GM23338 (cell line): ENCODE data around the gene RAB11FIP4. TPM values are rescaled to one million over a fixed set of nuclear protein-coding genes. Genes with fewer than 3 reads are reported as not detected.

Experiments used
- ATAC-seq: fragments of 200-7000 bp; cut with Tn5 transposase; 3 replicates; pipeline ENCODE4 v1.9.1; 2020
- DNase-seq: peaks from one replicate; pipeline ENCODE4 v3.0.0-alpha.2; 2015; ENCODE audit warnings: low spot score
- H2AFZ ChIP-seq: fragments of 200-600 bp; sonication (generic); 2 replicates; pipeline ENCODE4 v1.8.0; 2016; ENCODE audit warnings: antibody characterized with exemption, mild to moderate bottlenecking, moderate library complexity
- H3F3A ChIP-seq: fragments of 200-600 bp; sonication (generic); replicated peaks from 2 replicates; pipeline ENCODE4 v1.8.0; 2017; ENCODE audit warnings: antibody characterized with exemption, mixed run types, low read depth
- H3K27ac ChIP-seq: fragments of 200-600 bp; sonication (generic); 2 replicates; pipeline ENCODE4 v1.6.1; 2016; ENCODE audit warnings: low read depth
- H3K27me3 ChIP-seq: fragments of 200-600 bp; sonication (generic); 2 replicates; pipeline ENCODE4 v1.8.0; 2016; ENCODE audit warnings: mild to moderate bottlenecking, mixed run types, moderate library complexity; ENCODE audit not compliant: insufficient read depth
- H3K36me3 ChIP-seq: fragments of 200-600 bp; sonication (generic); 2 replicates; pipeline ENCODE4 v1.8.0; 2016; ENCODE audit warnings: mild to moderate bottlenecking; ENCODE audit not compliant: insufficient read depth
- H3K4me1 ChIP-seq: fragments of 200-600 bp; sonication (generic); 2 replicates; pipeline ENCODE4 v1.8.0; 2016; ENCODE audit warnings: mild to moderate bottlenecking, moderate library complexity; ENCODE audit not compliant: insufficient read depth
- H3K4me2 ChIP-seq: fragments of 200-600 bp; sonication (generic); 2 replicates; pipeline ENCODE4 v1.7.1; 2017; ENCODE audit warnings: mixed run types
- H3K4me3 ChIP-seq: fragments of 200-600 bp; sonication (generic); 2 replicates; pipeline ENCODE4 v1.6.1; 2016; ENCODE audit warnings: mixed run types
- H3K79me2 ChIP-seq: fragments of 200-600 bp; sonication (generic); replicated peaks from 2 replicates; pipeline ENCODE4 v1.8.0; 2017; ENCODE audit warnings: mild to moderate bottlenecking; ENCODE audit not compliant: insufficient read depth
- H3K9me2 ChIP-seq: fragments of 200-600 bp; sonication (generic); 2 replicates; pipeline ENCODE4 v1.8.0; 2017; ENCODE audit not compliant: insufficient read depth
- H4K20me1 ChIP-seq: fragments of 200-600 bp; sonication (generic); replicated peaks from 2 replicates; pipeline ENCODE4 v1.8.0; 2017; ENCODE audit warnings: mild to moderate bottlenecking; ENCODE audit not compliant: insufficient read depth
- H3K27ac Mint-ChIP-seq: 2 replicates; pipeline ENCODE4 v1.8.0; 2020; ENCODE audit warnings: inconsistent platforms, mild to moderate bottlenecking, moderate library complexity, mixed read lengths
- H3K27me3 Mint-ChIP-seq: 3 replicates; pipeline ENCODE4 v1.8.0; 2022; ENCODE audit warnings: low read depth, mild to moderate bottlenecking, moderate library complexity, mixed read lengths, inconsistent platforms; ENCODE audit not compliant: insufficient read depth, poor library complexity
- H3K36me3 Mint-ChIP-seq: 3 replicates; pipeline ENCODE4 v1.8.0; 2021; ENCODE audit warnings: low read depth, mild to moderate bottlenecking, inconsistent platforms, moderate library complexity, mixed read lengths
- H3K4me1 Mint-ChIP-seq: 3 replicates; pipeline ENCODE4 v1.8.0; 2020; ENCODE audit warnings: mild to moderate bottlenecking, inconsistent platforms, mixed read lengths
- H3K4me3 Mint-ChIP-seq: 3 replicates; pipeline ENCODE4 v1.8.0; 2021; ENCODE audit warnings: moderate library complexity, mild to moderate bottlenecking, inconsistent platforms, mixed read lengths
- H3K9me3 Mint-ChIP-seq: 3 replicates; pipeline ENCODE4 v1.8.0; 2020; ENCODE audit warnings: moderate library complexity, mild to moderate bottlenecking, inconsistent platforms, mixed read lengths
- EZH2 ChIP-seq: fragments of 200-600 bp; sonication (generic); IDR thresholded peaks from one replicate; pipeline ENCODE4 v1.8.0; 2017; ENCODE audit warnings: antibody characterized with exemption, mild to moderate bottlenecking, low read depth; ENCODE audit not compliant: unreplicated experiment
- EZH2phosphoT487 ChIP-seq: fragments of 200-600 bp; sonication (generic); IDR thresholded peaks from one replicate; pipeline ENCODE4 v1.8.1; 2018; ENCODE audit warnings: antibody characterized with exemption; ENCODE audit not compliant: unreplicated experiment
- JUNB ChIP-seq: IDR thresholded peaks from one replicate; pipeline ENCODE4 v1.6.1; 2016; ENCODE audit warnings: antibody characterized with exemption; ENCODE audit not compliant: unreplicated experiment
- NANOG ChIP-seq: IDR thresholded peaks from 2 replicates; pipeline ENCODE4 v1.6.1; 2016; ENCODE audit warnings: antibody characterized with exemption, borderline replicate concordance
- STAT1 ChIP-seq: IDR thresholded peaks from one replicate; pipeline ENCODE4 v1.6.1; 2016; ENCODE audit warnings: antibody characterized with exemption; ENCODE audit not compliant: unreplicated experiment
- polyA plus RNA-seq: library from polyadenylated mRNA; unstranded; fragments of >200 nt; fragmentation: Nextera tagmentation; extraction: Ambion mirVana; gene quantifications from 2 replicates; pipeline ENCODE4 v1.2.1, GENCODE V29; 2016
- total RNA-seq: library from RNA; depleted of rRNA; stranded (reverse); fragments of >200 nt; shearing (Covaris generic); gene quantifications from 2 replicates; pipeline ENCODE4 v1.2.3, GENCODE V29; 2014
- TF ChIP-seq, protein P1 (sequence below), 2 experiments: fragments of 200-600 bp in 1 of 2; sonication (generic) in 1 of 2; conservative IDR thresholded peaks; 2 replicates each; pipeline versions ENCODE4 v1.5.1 to v1.6.1; 2016 to 2017; ENCODE audit warnings: antibody characterized with exemption in 2 of 2, low read depth in 2 of 2, mild to moderate bottlenecking in 2 of 2, moderate library complexity in 1 of 2
- TF ChIP-seq, protein P2 (sequence below): IDR thresholded peaks from one replicate; pipeline ENCODE4 v1.6.1; 2018; ENCODE audit warnings: antibody characterized with exemption; ENCODE audit not compliant: unreplicated experiment
- TF ChIP-seq, protein P3 (sequence below): fragments of 250-450 bp; sonication (Bioruptor Pico); IDR thresholded peaks from 2 replicates; pipeline ENCODE4 v1.5.0; 2020; ENCODE audit warnings: mild to moderate bottlenecking, moderate library complexity

The RAB11FIP4 gene
- total and polyA plus RNA-seq, 2 experiments from 2014 or later, result 26.0 to 65.6 TPM

DNA sequence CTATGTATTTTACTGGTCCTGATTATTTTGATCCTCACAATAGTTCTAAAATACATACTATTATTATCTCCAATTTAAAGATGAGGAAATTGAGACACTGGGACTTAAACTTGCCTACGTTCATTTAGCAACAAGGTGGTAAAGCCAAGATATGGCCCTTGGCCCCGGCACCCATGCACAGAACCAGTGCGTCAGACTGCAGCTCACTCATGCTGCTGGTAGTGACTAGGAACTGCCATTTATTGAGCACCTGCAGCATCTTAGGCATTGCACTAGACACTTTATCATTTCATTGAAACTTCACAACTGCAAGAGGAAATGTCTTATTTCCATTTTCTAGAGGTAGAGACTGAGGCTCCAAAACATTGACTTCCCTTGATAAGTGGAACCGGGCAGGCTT is 93.3 kb downstream of the RAB11FIP4 start (continued):
- TF ChIP-seq, protein P1, sequence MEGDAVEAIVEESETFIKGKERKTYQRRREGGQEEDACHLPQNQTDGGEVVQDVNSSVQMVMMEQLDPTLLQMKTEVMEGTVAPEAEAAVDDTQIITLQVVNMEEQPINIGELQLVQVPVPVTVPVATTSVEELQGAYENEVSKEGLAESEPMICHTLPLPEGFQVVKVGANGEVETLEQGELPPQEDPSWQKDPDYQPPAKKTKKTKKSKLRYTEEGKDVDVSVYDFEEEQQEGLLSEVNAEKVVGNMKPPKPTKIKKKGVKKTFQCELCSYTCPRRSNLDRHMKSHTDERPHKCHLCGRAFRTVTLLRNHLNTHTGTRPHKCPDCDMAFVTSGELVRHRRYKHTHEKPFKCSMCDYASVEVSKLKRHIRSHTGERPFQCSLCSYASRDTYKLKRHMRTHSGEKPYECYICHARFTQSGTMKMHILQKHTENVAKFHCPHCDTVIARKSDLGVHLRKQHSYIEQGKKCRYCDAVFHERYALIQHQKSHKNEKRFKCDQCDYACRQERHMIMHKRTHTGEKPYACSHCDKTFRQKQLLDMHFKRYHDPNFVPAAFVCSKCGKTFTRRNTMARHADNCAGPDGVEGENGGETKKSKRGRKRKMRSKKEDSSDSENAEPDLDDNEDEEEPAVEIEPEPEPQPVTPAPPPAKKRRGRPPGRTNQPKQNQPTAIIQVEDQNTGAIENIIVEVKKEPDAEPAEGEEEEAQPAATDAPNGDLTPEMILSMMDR (conservative IDR thresholded peaks at IDR 0.05; ENCODE audit: low read depth in 2 of 2), result no peak
- no peak for TF ChIP-seq JUNB

DNA sequence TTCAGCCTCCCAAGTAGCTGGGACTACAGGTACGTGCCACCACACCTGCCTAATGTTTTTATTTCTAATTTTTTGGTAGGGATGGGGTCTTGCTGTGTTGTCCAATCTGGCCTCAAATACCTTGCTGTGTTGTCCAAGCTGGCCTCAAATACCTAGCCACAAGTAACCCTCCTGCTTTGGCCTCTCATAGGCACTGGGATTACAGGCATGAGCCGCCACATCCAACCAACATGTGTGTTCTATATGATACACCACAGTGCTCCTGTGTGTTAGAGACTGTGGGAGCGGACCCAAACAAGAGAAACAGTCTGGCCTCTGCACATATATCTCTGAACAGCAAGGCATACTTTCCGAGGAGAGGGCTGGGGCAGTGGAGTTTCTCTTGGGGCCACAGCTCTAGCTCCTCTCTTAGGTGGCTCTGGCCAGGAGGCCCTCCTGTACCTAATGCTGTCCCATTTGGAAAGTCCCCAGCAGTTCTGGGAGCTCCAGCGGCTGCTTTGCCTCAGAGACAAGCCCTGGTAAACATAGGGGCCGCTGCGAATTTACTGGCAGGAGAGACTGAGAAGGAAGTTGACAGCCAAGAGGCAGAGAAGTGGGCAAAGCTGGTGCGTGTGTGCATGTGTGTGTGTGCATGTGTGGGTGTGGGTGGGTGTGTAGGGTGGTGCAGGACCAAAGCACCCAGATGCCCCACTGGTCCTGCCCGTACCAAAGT is 95.0 kb downstream of the RAB11FIP4 start:
- Mint-ChIP-seq H3K4me3 (peak overlapping the region; percentile 85), H3K36me3 (no peaks in the 10 kb centered on the region; the same call in 2 of the 3 replicates), H3K27ac (no peak overlapping the region), H3K9me3 (no peaks in the 10 kb centered on the region), H3K4me1 (peaks cover 37% of the 10 kb centered on the region), H3K27me3 (peaks cover 14% of the 10 kb centered on the region)
- Histone ChIP-seq H2AFZ (peak overlapping the region; percentile 75; the same call in 1 of the 2 replicates), H4K20me1 (no peaks in the 10 kb centered on the region; the same call in 1 of the 2 replicates), H3K4me1 (peaks cover 33% of the 10 kb centered on the region), H3K4me2 (peak overlapping the region; percentile 95), H3K79me2 (peaks cover 18% of the 10 kb centered on the region), H3K27me3 (no peaks in the 10 kb centered on the region), H3K36me3 (no peaks in the 10 kb centered on the region), H3F3A (peaks cover 21% of the 10 kb centered on the region), H3K27ac (peak overlapping the region; percentile 98; the same call in 1 of the 2 replicates), H3K9me2 (no peaks in the 10 kb centered on the region), H3K4me3 (peak overlapping the region; percentile 76; the same call in 1 of the 2 replicates)
- ATAC-seq, result no peak
- no peak for DNase-seq
- TF ChIP-seq, protein P2, sequence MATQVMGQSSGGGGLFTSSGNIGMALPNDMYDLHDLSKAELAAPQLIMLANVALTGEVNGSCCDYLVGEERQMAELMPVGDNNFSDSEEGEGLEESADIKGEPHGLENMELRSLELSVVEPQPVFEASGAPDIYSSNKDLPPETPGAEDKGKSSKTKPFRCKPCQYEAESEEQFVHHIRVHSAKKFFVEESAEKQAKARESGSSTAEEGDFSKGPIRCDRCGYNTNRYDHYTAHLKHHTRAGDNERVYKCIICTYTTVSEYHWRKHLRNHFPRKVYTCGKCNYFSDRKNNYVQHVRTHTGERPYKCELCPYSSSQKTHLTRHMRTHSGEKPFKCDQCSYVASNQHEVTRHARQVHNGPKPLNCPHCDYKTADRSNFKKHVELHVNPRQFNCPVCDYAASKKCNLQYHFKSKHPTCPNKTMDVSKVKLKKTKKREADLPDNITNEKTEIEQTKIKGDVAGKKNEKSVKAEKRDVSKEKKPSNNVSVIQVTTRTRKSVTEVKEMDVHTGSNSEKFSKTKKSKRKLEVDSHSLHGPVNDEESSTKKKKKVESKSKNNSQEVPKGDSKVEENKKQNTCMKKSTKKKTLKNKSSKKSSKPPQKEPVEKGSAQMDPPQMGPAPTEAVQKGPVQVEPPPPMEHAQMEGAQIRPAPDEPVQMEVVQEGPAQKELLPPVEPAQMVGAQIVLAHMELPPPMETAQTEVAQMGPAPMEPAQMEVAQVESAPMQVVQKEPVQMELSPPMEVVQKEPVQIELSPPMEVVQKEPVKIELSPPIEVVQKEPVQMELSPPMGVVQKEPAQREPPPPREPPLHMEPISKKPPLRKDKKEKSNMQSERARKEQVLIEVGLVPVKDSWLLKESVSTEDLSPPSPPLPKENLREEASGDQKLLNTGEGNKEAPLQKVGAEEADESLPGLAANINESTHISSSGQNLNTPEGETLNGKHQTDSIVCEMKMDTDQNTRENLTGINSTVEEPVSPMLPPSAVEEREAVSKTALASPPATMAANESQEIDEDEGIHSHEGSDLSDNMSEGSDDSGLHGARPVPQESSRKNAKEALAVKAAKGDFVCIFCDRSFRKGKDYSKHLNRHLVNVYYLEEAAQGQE, result no peak
- TF ChIP-seq, protein P1 (conservative IDR thresholded peaks at IDR 0.05; ENCODE audit: low read depth in 2 of 2), result no peak
- no peak for TF ChIP-seq EZH2
- TF ChIP-seq, protein P3, sequence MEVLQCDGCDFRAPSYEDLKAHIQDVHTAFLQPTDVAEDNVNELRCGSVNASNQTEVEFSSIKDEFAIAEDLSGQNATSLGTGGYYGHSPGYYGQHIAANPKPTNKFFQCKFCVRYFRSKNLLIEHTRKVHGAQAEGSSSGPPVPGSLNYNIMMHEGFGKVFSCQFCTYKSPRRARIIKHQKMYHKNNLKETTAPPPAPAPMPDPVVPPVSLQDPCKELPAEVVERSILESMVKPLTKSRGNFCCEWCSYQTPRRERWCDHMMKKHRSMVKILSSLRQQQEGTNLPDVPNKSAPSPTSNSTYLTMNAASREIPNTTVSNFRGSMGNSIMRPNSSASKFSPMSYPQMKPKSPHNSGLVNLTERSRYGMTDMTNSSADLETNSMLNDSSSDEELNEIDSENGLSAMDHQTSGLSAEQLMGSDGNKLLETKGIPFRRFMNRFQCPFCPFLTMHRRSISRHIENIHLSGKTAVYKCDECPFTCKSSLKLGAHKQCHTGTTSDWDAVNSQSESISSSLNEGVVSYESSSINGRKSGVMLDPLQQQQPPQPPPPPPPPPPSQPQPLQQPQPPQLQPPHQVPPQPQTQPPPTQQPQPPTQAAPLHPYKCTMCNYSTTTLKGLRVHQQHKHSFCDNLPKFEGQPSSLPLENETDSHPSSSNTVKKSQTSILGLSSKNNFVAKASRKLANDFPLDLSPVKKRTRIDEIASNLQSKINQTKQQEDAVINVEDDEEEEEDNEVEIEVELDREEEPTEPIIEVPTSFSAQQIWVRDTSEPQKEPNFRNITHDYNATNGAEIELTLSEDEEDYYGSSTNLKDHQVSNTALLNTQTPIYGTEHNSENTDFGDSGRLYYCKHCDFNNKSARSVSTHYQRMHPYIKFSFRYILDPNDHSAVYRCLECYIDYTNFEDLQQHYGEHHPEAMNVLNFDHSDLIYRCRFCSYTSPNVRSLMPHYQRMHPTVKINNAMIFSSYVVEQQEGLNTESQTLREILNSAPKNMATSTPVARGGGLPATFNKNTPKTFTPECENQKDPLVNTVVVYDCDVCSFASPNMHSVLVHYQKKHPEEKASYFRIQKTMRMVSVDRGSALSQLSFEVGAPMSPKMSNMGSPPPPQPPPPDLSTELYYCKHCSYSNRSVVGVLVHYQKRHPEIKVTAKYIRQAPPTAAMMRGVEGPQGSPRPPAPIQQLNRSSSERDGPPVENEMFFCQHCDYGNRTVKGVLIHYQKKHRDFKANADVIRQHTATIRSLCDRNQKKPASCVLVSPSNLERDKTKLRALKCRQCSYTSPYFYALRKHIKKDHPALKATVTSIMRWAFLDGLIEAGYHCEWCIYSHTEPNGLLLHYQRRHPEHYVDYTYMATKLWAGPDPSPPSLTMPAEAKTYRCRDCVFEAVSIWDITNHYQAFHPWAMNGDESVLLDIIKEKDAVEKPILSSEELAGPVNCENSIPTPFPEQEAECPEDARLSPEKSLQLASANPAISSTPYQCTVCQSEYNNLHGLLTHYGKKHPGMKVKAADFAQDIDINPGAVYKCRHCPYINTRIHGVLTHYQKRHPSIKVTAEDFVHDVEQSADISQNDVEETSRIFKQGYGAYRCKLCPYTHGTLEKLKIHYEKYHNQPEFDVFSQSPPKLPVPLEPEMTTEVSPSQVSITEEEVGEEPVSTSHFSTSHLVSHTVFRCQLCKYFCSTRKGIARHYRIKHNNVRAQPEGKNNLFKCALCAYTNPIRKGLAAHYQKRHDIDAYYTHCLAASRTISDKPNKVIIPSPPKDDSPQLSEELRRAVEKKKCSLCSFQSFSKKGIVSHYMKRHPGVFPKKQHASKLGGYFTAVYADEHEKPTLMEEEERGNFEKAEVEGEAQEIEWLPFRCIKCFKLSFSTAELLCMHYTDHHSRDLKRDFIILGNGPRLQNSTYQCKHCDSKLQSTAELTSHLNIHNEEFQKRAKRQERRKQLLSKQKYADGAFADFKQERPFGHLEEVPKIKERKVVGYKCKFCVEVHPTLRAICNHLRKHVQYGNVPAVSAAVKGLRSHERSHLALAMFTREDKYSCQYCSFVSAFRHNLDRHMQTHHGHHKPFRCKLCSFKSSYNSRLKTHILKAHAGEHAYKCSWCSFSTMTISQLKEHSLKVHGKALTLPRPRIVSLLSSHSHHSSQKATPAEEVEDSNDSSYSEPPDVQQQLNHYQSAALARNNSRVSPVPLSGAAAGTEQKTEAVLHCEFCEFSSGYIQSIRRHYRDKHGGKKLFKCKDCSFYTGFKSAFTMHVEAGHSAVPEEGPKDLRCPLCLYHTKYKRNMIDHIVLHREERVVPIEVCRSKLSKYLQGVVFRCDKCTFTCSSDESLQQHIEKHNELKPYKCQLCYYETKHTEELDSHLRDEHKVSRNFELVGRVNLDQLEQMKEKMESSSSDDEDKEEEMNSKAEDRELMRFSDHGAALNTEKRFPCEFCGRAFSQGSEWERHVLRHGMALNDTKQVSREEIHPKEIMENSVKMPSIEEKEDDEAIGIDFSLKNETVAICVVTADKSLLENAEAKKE (CRISPR knock-in tag), result no peak
- no peak for TF ChIP-seq EZH2phosphoT487
- no peak for TF ChIP-seq STAT1
- TF ChIP-seq NANOG, result no peak
